H7 (cell line): ENCODE results near the gene CERK. TPM values are rescaled to one million over a fixed set of nuclear protein-coding genes. Genes with fewer than 3 reads are reported as not detected.

Experiments used
- DNase-seq: peaks from one replicate; pipeline ENCODE4 v3.0.0; 2012
- H3K27me3 ChIP-seq: 2 replicates; pipeline ENCODE4 v1.6.0; 2011; ENCODE audit warnings: mild to moderate bottlenecking, low read length; ENCODE audit not compliant: control insufficient read depth, insufficient read depth
- H3K36me3 ChIP-seq: replicated peaks from 2 replicates; pipeline ENCODE4 v1.5.1; 2011; ENCODE audit warnings: low read length; ENCODE audit not compliant: control insufficient read depth, insufficient read depth
- H3K4me3 ChIP-seq: 2 replicates; pipeline ENCODE4 v1.5.1; 2011; ENCODE audit warnings: low read depth, mild to moderate bottlenecking, control low read depth, low read length, moderate library complexity; ENCODE audit not compliant: insufficient read depth
- total RNA-seq: library from RNA; depleted of rRNA; stranded (reverse); fragments of >200 nt; shearing (Covaris generic); gene quantifications from 2 replicates; pipeline ENCODE4 v1.2.3, GENCODE V29; 2014

Gene CERK
- total RNA-seq, 1 experiment from 2014 or later, result 54.8 TPM

- Histone ChIP-seq H3K36me3 (no peaks in the 10 kb centered on the region), H3K4me3 (no peak overlapping the region), H3K27me3 (no peaks in the 10 kb centered on the region)
- DNase-seq, result no peak
These were observed 11.0 kb upstream of the CERK start for GRCh38 chr22:46748908-46749675.

GRCh38 chr22:46748206-46748907 is 10.3 kb upstream of the CERK start:
- no peak overlapping the region for H3K4me3 ChIP-seq
- no peaks in the 10 kb centered on the region for H3K36me3 ChIP-seq
- no peak for DNase-seq
- H3K27me3 ChIP-seq, result no peaks in the 10 kb centered on the region

GRCh38 chr22:46747646-46748045 is 9.6 kb upstream of the CERK start:
- DNase-seq, result no peak
- Histone ChIP-seq H3K4me3 (no peak overlapping the region), H3K36me3 (no peaks in the 10 kb centered on the region)

GRCh38 chr22:46746620-46747019 is 8.6 kb upstream of the CERK start:
- H3K4me3 ChIP-seq, result no peak overlapping the region
- H3K36me3 ChIP-seq, result no peaks in the 10 kb centered on the region
- DNase-seq, result no peak
- no peaks in the 10 kb centered on the region for H3K27me3 ChIP-seq

More at GRCh38 chr22:46747646-46748045, 9.6 kb upstream of the CERK start:
- no peaks in the 10 kb centered on the region for H3K27me3 ChIP-seq

- no peak for DNase-seq
- no peaks in the 10 kb centered on the region for H3K36me3 ChIP-seq
- no peaks in the 10 kb centered on the region for H3K27me3 ChIP-seq
- no peak overlapping the region for H3K4me3 ChIP-seq
These were observed 8.1 kb upstream of the CERK start for GRCh38 chr22:46746192-46746591.

- Histone ChIP-seq H3K4me3 (no peak overlapping the region), H3K36me3 (no peaks in the 10 kb centered on the region), H3K27me3 (no peaks in the 10 kb centered on the region)
- no peak for DNase-seq
These were observed 6.5 kb upstream of the CERK start for GRCh38 chr22:46744581-46744980.

- Histone ChIP-seq H3K4me3 (no peak overlapping the region), H3K27me3 (no peaks in the 10 kb centered on the region), H3K36me3 (no peaks in the 10 kb centered on the region)
- DNase-seq, result no peak
These were observed 4.6 kb upstream of the CERK start for GRCh38 chr22:46742576-46743221.

- Histone ChIP-seq H3K4me3 (no peak overlapping the region), H3K27me3 (no peaks in the 10 kb centered on the region), H3K36me3 (no peaks in the 10 kb centered on the region)
- peak; percentile 54 for DNase-seq
These were observed 4.0 kb upstream of the CERK start for GRCh38 chr22:46741974-46742519.

GRCh38 chr22:46740910-46741780 is 3.1 kb upstream of the CERK start:
- no peaks in the 10 kb centered on the region for H3K27me3 ChIP-seq
- peak; percentile 29 for DNase-seq
- H3K36me3 ChIP-seq, result no peaks in the 10 kb centered on the region
- H3K4me3 ChIP-seq, result no peak overlapping the region

GRCh38 chr22:46739094-46739870 is 1.2 kb upstream of the CERK start:
- H3K36me3 ChIP-seq, result peaks cover 3% of the 10 kb centered on the region; the same call in 1 of the 2 replicates
- DNase-seq, result peak; percentile 44
- H3K4me3 ChIP-seq, result no peak overlapping the region
- no peaks in the 10 kb centered on the region for H3K27me3 ChIP-seq

- peak; percentile 89 for DNase-seq
- no peaks in the 10 kb centered on the region for H3K27me3 ChIP-seq
- H3K4me3 ChIP-seq, result peak overlapping the region; percentile 62
- H3K36me3 ChIP-seq, result peaks cover 3% of the 10 kb centered on the region; the same call in 1 of the 2 replicates
These were observed 618 bp upstream of the CERK start for GRCh38 chr22:46738647-46739093.

- H3K4me3 ChIP-seq, result peak overlapping the region; percentile 65
- H3K27me3 ChIP-seq, result no peaks in the 10 kb centered on the region
- peaks cover 3% of the 10 kb centered on the region; the same call in 1 of the 2 replicates for H3K36me3 ChIP-seq
- DNase-seq, result peak; percentile 92
These were observed 712 bp downstream of the CERK start for GRCh38 chr22:46737105-46737975.
